ENCODE results near the gene CFAP47.
"Not testable (repeated sequence)": the region's sequence is repeated elsewhere in the genome, so short reads cannot be mapped to it uniquely, and the experiment has no call there.

CFAP47 gene

GRCh38 chrX:36234840-36235528, 315.4 kb downstream of the CFAP47 start:
- DNase-seq, result not testable (repeated sequence)

GRCh38 chrX:36241397-36241796, 321.9 kb downstream of the CFAP47 start:
- no peak for DNase-seq

- no peak for DNase-seq
Observed at GRCh38 chrX:36266155-36266554, 346.6 kb downstream of the CFAP47 start.

GRCh38 chrX:36310136-36310535, 390.6 kb downstream of the CFAP47 start:
- DNase-seq, result no peak

GRCh38 chrX:36314303-36314702, 394.8 kb downstream of the CFAP47 start:
- DNase-seq, result no peak

GRCh38 chrX:36334572-36334971, 415.0 kb downstream of the CFAP47 start:
- peak; percentile 61 for DNase-seq

- no peak for DNase-seq
Observed at GRCh38 chrX:36336751-36337150, 417.2 kb downstream of the CFAP47 start.

GRCh38 chrX:36344301-36344700, 424.8 kb downstream of the CFAP47 start:
- DNase-seq, result no peak

GRCh38 chrX:36348509-36348908, 429.0 kb downstream of the CFAP47 start:
- peak; percentile 1 for DNase-seq

GRCh38 chrX:36357855-36358254, 438.3 kb downstream of the CFAP47 start:
- no peak for DNase-seq

GRCh38 chrX:36364262-36364661, 444.7 kb downstream of the CFAP47 start:
- DNase-seq, result no peak

- no peak for DNase-seq
Observed at GRCh38 chrX:36383495-36383894, 464.0 kb downstream of the CFAP47 start.

- DNase-seq, result peak; percentile 5
Observed at GRCh38 chrX:36388901-36389300, 469.4 kb downstream of the CFAP47 start.

GRCh38 chrX:36401774-36402173, 482.2 kb downstream of the CFAP47 start:
- no peak for DNase-seq

GRCh38 chrX:36407836-36408235, 488.3 kb downstream of the CFAP47 start:
- no peak for DNase-seq

GRCh38 chrX:36414056-36414455, 494.5 kb downstream of the CFAP47 start:
- DNase-seq, result no peak

GRCh38 chrX:36422368-36422767, 502.8 kb downstream of the CFAP47 start:
- DNase-seq, result no peak

GRCh38 chrX:36431819-36432218, 512.3 kb downstream of the CFAP47 start:
- DNase-seq, result peak; percentile 90

- DNase-seq, result no peak
Observed at GRCh38 chrX:36434522-36434921, 515.0 kb downstream of the CFAP47 start.
